ENCODE results near the gene WDR12.
"Not testable (repeated sequence)": the region's sequence is repeated elsewhere in the genome, so short reads cannot be mapped to it uniquely, and the experiment has no call there.

WDR12 gene

GRCh38 chr2:202885190-202885589 lies 26.3 kb downstream of the WDR12 start:
- DNase-seq (ENCODE audit: low read depth in 3 of 3) = no peak

GRCh38 chr2:202883987-202884675 lies 27.3 kb downstream of the WDR12 start:
- DNase-seq (ENCODE audit: low read depth in 3 of 3) = no peak

- no peak for DNase-seq (ENCODE audit: low read depth in 3 of 3)
These were observed 29.9 kb downstream of the WDR12 start for GRCh38 chr2:202881570-202881969.

GRCh38 chr2:202877699-202878098 lies 33.8 kb downstream of the WDR12 start:
- no peak for DNase-seq (ENCODE audit: low read depth in 3 of 3)

- DNase-seq (ENCODE audit: low read depth in 3 of 3) = peak; percentile 17 to 33 (median 28)
These were observed 40.0 kb downstream of the WDR12 start, which contains the start of gene ICA1L for GRCh38 chr2:202871300-202872141. ICA1L (minus strand) TSS chr2:202871766; CDS start chr2:202829009, 42,757 bp downstream.

GRCh38 chr2:202870431-202871299 lies 40.8 kb downstream of the WDR12 start:
- peak; percentile 32 to 42 (median 37) for DNase-seq (ENCODE audit: low read depth in 3 of 3)

GRCh38 chr2:202861987-202862386 lies 49.5 kb downstream of the WDR12 start:
- no peak for DNase-seq (ENCODE audit: low read depth in 3 of 3)

GRCh38 chr2:202858601-202859000 lies 52.9 kb downstream of the WDR12 start:
- no peak for DNase-seq (ENCODE audit: low read depth in 3 of 3)

GRCh38 chr2:202849343-202849742 lies 62.1 kb downstream of the WDR12 start:
- not testable (repeated sequence) for DNase-seq (ENCODE audit: low read depth in 3 of 3)

- no peak for DNase-seq (ENCODE audit: low read depth in 3 of 3)
These were observed 62.7 kb downstream of the WDR12 start for GRCh38 chr2:202848813-202849212.

- no peak for DNase-seq (ENCODE audit: low read depth in 3 of 3)
These were observed 63.6 kb downstream of the WDR12 start for GRCh38 chr2:202847693-202848524.

GRCh38 chr2:202844656-202845055 lies 66.8 kb downstream of the WDR12 start:
- DNase-seq (ENCODE audit: low read depth in 3 of 3) = no peak

- DNase-seq (ENCODE audit: low read depth in 3 of 3) = no peak
These were observed 68.8 kb downstream of the WDR12 start for GRCh38 chr2:202842690-202843089.

- no peak for DNase-seq (ENCODE audit: low read depth in 3 of 3)
These were observed 70.2 kb downstream of the WDR12 start for GRCh38 chr2:202841090-202841867.

GRCh38 chr2:202831242-202832220 lies 79.9 kb downstream of the WDR12 start:
- DNase-seq (ENCODE audit: low read depth in 3 of 3) = peak in 1 of 3 experiments; percentile 9

GRCh38 chr2:202824901-202825300 lies 86.6 kb downstream of the WDR12 start:
- DNase-seq (ENCODE audit: low read depth in 3 of 3) = no peak

Measured in stimulated activated CD4-positive, alpha-beta T cell treated with anti-CD3 and anti-CD28 coated beads, TNF-alpha, amount 100 ng/mL, for 4 hours (primary cell).